Liver (tissue), 9 donors: ENCODE measurements around the gene EMP2. TPM values are rescaled to one million over a fixed set of nuclear protein-coding genes. Genes with fewer than 3 reads are reported as not detected.

ENCODE experiments used
- DNase-seq: peaks from one replicate; pipeline ENCODE4 v3.0.0-alpha.2; 2017; ENCODE audit warnings: low spot score
- H3K27ac ChIP-seq, 2 donors: one replicate each; pipeline ENCODE4 v1.7.0; 2013; ENCODE audit warnings: inconsistent platforms in 2 of 2, low read length in 2 of 2, control low read depth in 1 of 2, low read depth in 1 of 2, mild to moderate bottlenecking in 1 of 2
- H3K27me3 ChIP-seq, 4 donors: one replicate each; pipeline versions ENCODE4 v1.6.1 to v1.7.0; 2013; ENCODE audit warnings: low read length in 3 of 4, inconsistent platforms in 1 of 4, mild to moderate bottlenecking in 1 of 4, moderate library complexity in 1 of 4; ENCODE audit not compliant: control insufficient read depth in 4 of 4, insufficient read depth in 4 of 4
- H3K36me3 ChIP-seq, 4 donors: one replicate each; pipeline versions ENCODE4 v1.6.1 to v1.7.0; 2013; ENCODE audit warnings: low read length in 3 of 4, mild to moderate bottlenecking in 3 of 4, low read depth in 1 of 4, moderate library complexity in 1 of 4; ENCODE audit not compliant: control insufficient read depth in 4 of 4, insufficient read depth in 3 of 4
- H3K4me1 ChIP-seq, 4 donors: one replicate each; pipeline versions ENCODE4 v1.6.1 to v1.7.0; 2013; ENCODE audit warnings: low read length in 3 of 4, mild to moderate bottlenecking in 3 of 4, moderate library complexity in 1 of 4; ENCODE audit not compliant: control insufficient read depth in 4 of 4, insufficient read depth in 4 of 4
- H3K4me3 ChIP-seq, 3 donors: one replicate each; pipeline versions ENCODE4 v1.6.1 to v1.7.0; 2013; ENCODE audit warnings: low read length in 3 of 3, control low read depth in 1 of 3, low read depth in 1 of 3, mild to moderate bottlenecking in 1 of 3
- H3K9ac ChIP-seq, 2 donors: one replicate each; pipeline ENCODE4 v1.7.0; 2013; ENCODE audit warnings: low read length in 2 of 2, mild to moderate bottlenecking in 2 of 2, moderate library complexity in 2 of 2, control low read depth in 1 of 2, low read depth in 1 of 2
- H3K9me3 ChIP-seq, 4 donors: one replicate each; pipeline versions ENCODE4 v1.6.1 to v1.7.0; 2013; ENCODE audit warnings: low read length in 3 of 4; ENCODE audit not compliant: control insufficient read depth in 4 of 4
- CTCF ChIP-seq: fragments of 150-350 bp; IDR thresholded peaks from 2 replicates; pipeline ENCODE4 v1.5.1; 2017; ENCODE audit warnings: improper control_type of control experiment, low read depth, low read length; ENCODE audit not compliant: missing input control
- EGR1 ChIP-seq, 2 donors: IDR thresholded peaks; 2 replicates each; pipeline ENCODE4 v1.6.1; 2016 to 2018; ENCODE audit warnings: antibody characterized with exemption in 2 of 2, low read depth in 2 of 2
- FOXA1 ChIP-seq: IDR thresholded peaks from 2 replicates; pipeline ENCODE4 v1.6.1; 2016; ENCODE audit warnings: antibody characterized with exemption
- FOXA2 ChIP-seq: IDR thresholded peaks from 2 replicates; pipeline ENCODE4 v1.6.1; 2016; ENCODE audit warnings: antibody characterized with exemption
- GABPA ChIP-seq, 2 donors: IDR thresholded peaks in 1 of 2; conservative IDR thresholded peaks in 1 of 2; 2 replicates each; pipeline ENCODE4 v1.6.1; 2016; ENCODE audit warnings: antibody characterized with exemption in 2 of 2, mild to moderate bottlenecking in 1 of 2, moderate library complexity in 1 of 2
- HNF4A ChIP-seq, 2 donors: conservative IDR thresholded peaks; 2 replicates each; pipeline ENCODE4 v1.6.1; 2016; ENCODE audit warnings: antibody characterized with exemption in 2 of 2, mild to moderate bottlenecking in 2 of 2
- HNF4G ChIP-seq: IDR thresholded peaks from 2 replicates; pipeline ENCODE4 v1.6.1; 2016; ENCODE audit warnings: antibody characterized with exemption
- RAD21 ChIP-seq, 2 donors: IDR thresholded peaks; 2 replicates each; pipeline ENCODE4 v1.6.1; 2016; ENCODE audit warnings: antibody characterized with exemption in 2 of 2, mild to moderate bottlenecking in 2 of 2
- REST ChIP-seq: IDR thresholded peaks from 2 replicates; pipeline ENCODE4 v1.6.1; 2016; ENCODE audit warnings: antibody characterized with exemption, mild to moderate bottlenecking
- RXRA ChIP-seq, 2 donors: IDR thresholded peaks; 2 replicates each; pipeline ENCODE4 v1.6.1; 2017 to 2018; ENCODE audit warnings: antibody characterized with exemption in 2 of 2, mild to moderate bottlenecking in 1 of 2
- SP1 ChIP-seq: IDR thresholded peaks from 2 replicates; pipeline ENCODE4 v1.6.1; 2018; ENCODE audit warnings: antibody characterized with exemption, mild to moderate bottlenecking
- TAF1 ChIP-seq: conservative IDR thresholded peaks from 2 replicates; pipeline ENCODE4 v1.6.1; 2016; ENCODE audit warnings: antibody characterized with exemption, mild to moderate bottlenecking
- YY1 ChIP-seq: IDR thresholded peaks from 2 replicates; pipeline ENCODE4 v1.6.1; 2016; ENCODE audit warnings: antibody characterized with exemption, mild to moderate bottlenecking
- WGBS: extraction: QIAGEN DNeasy Blood & Tissue Kit; methylation state at CpG from one replicate; pipeline ENCODE4 v1.1.7; 2013; 5-methylcytosine and 5-hydroxymethylcytosine counted together
- polyA plus RNA-seq, 2 donors: library from polyadenylated mRNA; stranded (reverse) in 1 of 2; unstranded in 1 of 2; fragments of 200-250 nt in 1 of 2; fragments of >200 nt in 1 of 2; fragmentation: Nextera tagmentation in 1 of 2; extraction: Ambion mirVana in 1 of 2; gene quantifications; one replicate each; pipeline versions ENCODE4 v1.2.1 to v1.2.3, GENCODE V29; 2013 to 2015
- total RNA-seq, 2 donors: library from RNA; depleted of rRNA; stranded (reverse); fragments of >200 nt; gene quantifications; one replicate each; pipeline ENCODE4 v1.2.3, GENCODE V29; 2014
- TF ChIP-seq, protein P1 (sequence below): IDR thresholded peaks from 2 replicates; pipeline ENCODE4 v1.6.1; 2016; ENCODE audit warnings: antibody characterized with exemption
- TF ChIP-seq, protein P2 (sequence below): IDR thresholded peaks from 2 replicates; pipeline ENCODE4 v1.6.1; 2016; ENCODE audit warnings: antibody characterized with exemption
- donor health status: healthy.
- donor health status: healthy.
- donor health status: healthy.
- donor health status: healthy.
- donor health status: healthy.

Gene EMP2
- total and polyA plus RNA-seq, 4 donors = 6.2 to 138 (median 66.7) TPM

DNA sequence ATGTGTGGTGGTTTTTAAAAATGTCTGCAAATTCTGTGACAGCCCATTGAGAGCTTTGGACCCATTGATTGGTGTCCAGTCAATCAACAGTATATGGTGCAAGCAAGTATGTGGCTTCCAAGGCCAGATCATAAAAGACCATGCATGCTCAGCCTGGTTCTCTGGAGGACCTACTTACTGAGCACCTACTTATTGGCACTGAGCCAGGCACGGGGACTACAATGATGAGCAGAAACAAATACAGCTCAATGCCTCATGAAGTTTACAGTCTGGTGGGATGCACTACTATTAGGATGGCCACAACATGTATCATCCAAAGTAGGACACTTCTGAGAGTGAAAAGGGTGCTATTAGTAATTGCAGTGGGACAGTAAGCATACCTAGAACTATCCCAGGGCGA lies 7.2 kb upstream of the EMP2 start:
- no peak for DNase-seq
- H3K27me3 ChIP-seq = no peaks in the 10 kb centered on the region
- H3K4me1 ChIP-seq = no peaks in the 10 kb centered on the region
- no peak overlapping the region for H3K4me3 ChIP-seq
- H3K9ac ChIP-seq = no peak overlapping the region
- no peak overlapping the region for H3K27ac ChIP-seq
- WGBS = 72% methylated on average over 2 of the region's 2 CpGs
- no peaks in the 10 kb centered on the region for H3K36me3 ChIP-seq
- H3K9me3 ChIP-seq = no peaks in the 10 kb centered on the region
- no peak for TF ChIP-seq TAF1
- no peak for TF ChIP-seq GABPA (IDR thresholded peaks at IDR 0.05 in 1 of 2, conservative IDR thresholded peaks at IDR 0.05 in 1 of 2)
- no peak for TF ChIP-seq CTCF
- no peak for TF ChIP-seq HNF4G
- TF ChIP-seq, protein P1, sequence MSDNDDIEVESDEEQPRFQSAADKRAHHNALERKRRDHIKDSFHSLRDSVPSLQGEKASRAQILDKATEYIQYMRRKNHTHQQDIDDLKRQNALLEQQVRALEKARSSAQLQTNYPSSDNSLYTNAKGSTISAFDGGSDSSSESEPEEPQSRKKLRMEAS = no peak
- TF ChIP-seq YY1 = no peak
- TF ChIP-seq RAD21 (IDR thresholded peaks at IDR 0.05) = no peak
- TF ChIP-seq, protein P2, sequence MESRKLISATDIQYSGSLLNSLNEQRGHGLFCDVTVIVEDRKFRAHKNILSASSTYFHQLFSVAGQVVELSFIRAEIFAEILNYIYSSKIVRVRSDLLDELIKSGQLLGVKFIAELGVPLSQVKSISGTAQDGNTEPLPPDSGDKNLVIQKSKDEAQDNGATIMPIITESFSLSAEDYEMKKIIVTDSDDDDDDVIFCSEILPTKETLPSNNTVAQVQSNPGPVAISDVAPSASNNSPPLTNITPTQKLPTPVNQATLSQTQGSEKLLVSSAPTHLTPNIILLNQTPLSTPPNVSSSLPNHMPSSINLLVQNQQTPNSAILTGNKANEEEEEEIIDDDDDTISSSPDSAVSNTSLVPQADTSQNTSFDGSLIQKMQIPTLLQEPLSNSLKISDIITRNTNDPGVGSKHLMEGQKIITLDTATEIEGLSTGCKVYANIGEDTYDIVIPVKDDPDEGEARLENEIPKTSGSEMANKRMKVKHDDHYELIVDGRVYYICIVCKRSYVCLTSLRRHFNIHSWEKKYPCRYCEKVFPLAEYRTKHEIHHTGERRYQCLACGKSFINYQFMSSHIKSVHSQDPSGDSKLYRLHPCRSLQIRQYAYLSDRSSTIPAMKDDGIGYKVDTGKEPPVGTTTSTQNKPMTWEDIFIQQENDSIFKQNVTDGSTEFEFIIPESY = no peak

GRCh38 chr16:10584981-10585438 lies 4.6 kb upstream of the EMP2 start:
- Histone ChIP-seq H3K36me3 (no peaks in the 10 kb centered on the region), H3K9me3 (no peaks in the 10 kb centered on the region), H3K4me1 (peaks cover 0 to 4% (median 2%) of the 10 kb centered on the region in 4 donors), H3K27ac (no peak overlapping the region), H3K27me3 (no peaks in the 10 kb centered on the region), H3K9ac (no peak overlapping the region), H3K4me3 (no peak overlapping the region)
- 79% methylated on average over 5 of the region's 5 CpGs for WGBS
- TF ChIP-seq HNF4A (conservative IDR thresholded peaks at IDR 0.05) = no peak
- TF ChIP-seq EGR1 (IDR thresholded peaks at IDR 0.05; ENCODE audit: low read depth in 2 of 2) = no peak
- TF ChIP-seq TAF1 = no peak
- DNase-seq = no peak

GRCh38 chr16:10583269-10583668 lies 2.9 kb upstream of the EMP2 start:
- Histone ChIP-seq H3K4me3 (no peak overlapping the region), H3K27ac (no peak overlapping the region), H3K27me3 (no peaks in the 10 kb centered on the region), H3K4me1 (peaks cover 0 to 17% (median 7%) of the 10 kb centered on the region in 4 donors), H3K9me3 (no peaks in the 10 kb centered on the region), H3K9ac (no peak overlapping the region), H3K36me3 (no peaks in the 10 kb centered on the region)
- DNase-seq = no peak
- TF ChIP-seq RXRA (IDR thresholded peaks at IDR 0.05) (no peak), RAD21 (IDR thresholded peaks at IDR 0.05) (no peak), FOXA1 (no peak), REST (no peak), FOXA2 (no peak), SP1 (no peak), CTCF (no peak), TAF1 (no peak)
- TF ChIP-seq, protein P1 = no peak
- TF ChIP-seq, protein P2 = no peak
- WGBS = 91% methylated on average over 4 of the region's 4 CpGs
